HepG2 (cell line): Measurements from ENCODE around the gene LRRC10B. TPM values are rescaled to one million over a fixed set of nuclear protein-coding genes. Genes with fewer than 3 reads are reported as not detected.

ENCODE experiments used
- AHDC1 ChIP-seq: sonication (generic); formaldehyde crosslinking; IDR thresholded peaks from 2 replicates; pipeline ENCODE4 v1.5.1; 2020; ENCODE audit warnings: mild to moderate bottlenecking, missing genetic modification reagents, borderline replicate concordance
- ELF1 ChIP-seq: sonication (generic); formaldehyde crosslinking; IDR thresholded peaks from 2 replicates; pipeline ENCODE4 v1.4.0; 2020; ENCODE audit warnings: missing genetic modification reagents
- ZBTB40 ChIP-seq, 2 experiments: fragments of 450-650 bp in 1 of 2; sonication (generic) in 1 of 2; formaldehyde crosslinking in 1 of 2; IDR thresholded peaks; 2 replicates each; pipeline versions ENCODE4 v1.6.1 to v1.8.0; 2016 to 2022; ENCODE audit warnings: antibody characterized with exemption in 1 of 2, mild to moderate bottlenecking in 1 of 2, missing genetic modification reagents in 1 of 2
- ZNF331 ChIP-seq: sonication (generic); formaldehyde crosslinking; IDR thresholded peaks from 2 replicates; pipeline ENCODE4 v1.4.0; 2020; ENCODE audit warnings: missing genetic modification reagents
- ZNF776 ChIP-seq: sonication (generic); formaldehyde crosslinking; IDR thresholded peaks from 2 replicates; pipeline ENCODE4 v1.4.0; 2020; ENCODE audit warnings: mild to moderate bottlenecking, missing genetic modification reagents
- polyA plus RNA-seq, 8 experiments: library from polyadenylated mRNA; depleted of rRNA in 3 of 8; stranded (reverse) in 7 of 8; unstranded in 1 of 8; fragments of >200 nt; fragmentation: Illumina TruSeq in 4 of 8; extraction: Trizol in 4 of 8; gene quantifications; 2 replicates each; pipeline versions ENCODE4 v1.2.1 to v1.2.3, GENCODE V29; 2011 to 2016; ENCODE audit warnings: low read depth in 4 of 8, missing spikeins in 1 of 8, mixed read lengths in 1 of 8; ENCODE audit not compliant: insufficient read depth in 1 of 8
- total RNA-seq, 5 experiments: library from RNA; depleted of rRNA; stranded (reverse); fragments of >200 nt; fragmentation: Illumina TruSeq; extraction: Trizol; gene quantifications; 2 replicates each; pipeline ENCODE4 v1.2.3, GENCODE V29; 2016; ENCODE audit warnings: low read depth in 1 of 5

Gene LRRC10B
- total and polyA plus RNA-seq, 2 of the 13 experiments (the other 11 are each of a cell fraction or from before 2014, with no cell fraction given): not detected

- no peak for TF ChIP-seq AHDC1 (CRISPR knock-in tag)
- TF ChIP-seq ZBTB40 (IDR thresholded peaks at IDR 0.05): no peak
- no peak for TF ChIP-seq ZBTB40 (CRISPR knock-in tag; IDR thresholded peaks at IDR 0.05)
- TF ChIP-seq ELF1: no peak
- TF ChIP-seq ZNF776: no peak
- no peak for TF ChIP-seq ZNF331 (CRISPR knock-in tag)
Measured at GRCh38 chr11:61505106-61505505, 3.4 kb upstream of the LRRC10B start (continued).
